IPS-18a (cell line): ENCODE results near the gene HMCN2.

Experiments used
- H3K27ac ChIP-seq: one replicate; pipeline ENCODE4 v1.5.1; 2013; ENCODE audit warnings: low read length
- H3K27me3 ChIP-seq: one replicate; pipeline ENCODE4 v1.6.1; 2013; ENCODE audit warnings: mild to moderate bottlenecking, low read length; ENCODE audit not compliant: control insufficient read depth, insufficient read depth
- H3K36me3 ChIP-seq: one replicate; pipeline ENCODE4 v1.6.1; 2013; ENCODE audit warnings: low read depth, low read length; ENCODE audit not compliant: control insufficient read depth
- H3K4me1 ChIP-seq: one replicate; pipeline ENCODE4 v1.6.1; 2013; ENCODE audit warnings: low read depth, low read length; ENCODE audit not compliant: control insufficient read depth
- H3K4me3 ChIP-seq: one replicate; pipeline ENCODE4 v1.5.1; 2013; ENCODE audit warnings: low read length
- H3K9ac ChIP-seq: one replicate; pipeline ENCODE4 v1.6.1; 2013; ENCODE audit warnings: mild to moderate bottlenecking, low read length, moderate library complexity
- H3K9me3 ChIP-seq: one replicate; pipeline ENCODE4 v1.6.1; 2013; ENCODE audit warnings: low read depth, low read length; ENCODE audit not compliant: control insufficient read depth

The HMCN2 gene

GRCh38 chr9:130288926-130289690 lies 23.5 kb downstream of the HMCN2 start:
- Histone ChIP-seq H3K27me3 (no peaks in the 10 kb centered on the region), H3K9me3 (no peaks in the 10 kb centered on the region)

GRCh38 chr9:130289711-130290241 lies 24.2 kb downstream of the HMCN2 start:
- Histone ChIP-seq H3K27me3 (no peaks in the 10 kb centered on the region), H3K4me1 (peaks cover 13% of the 10 kb centered on the region)

More at GRCh38 chr9:130288926-130289690, 23.5 kb downstream of the HMCN2 start:
- H3K27ac ChIP-seq: no peak overlapping the region
- peak overlapping the region; percentile 13 for H3K4me3 ChIP-seq
- no peak overlapping the region for H3K9ac ChIP-seq
- no peaks in the 10 kb centered on the region for H3K36me3 ChIP-seq
- peaks cover 13% of the 10 kb centered on the region for H3K4me1 ChIP-seq

GRCh38 chr9:130290291-130291181 lies 25.0 kb downstream of the HMCN2 start:
- no peaks in the 10 kb centered on the region for H3K9me3 ChIP-seq
- no peak overlapping the region for H3K4me3 ChIP-seq
- H3K27me3 ChIP-seq: no peaks in the 10 kb centered on the region
- H3K9ac ChIP-seq: no peak overlapping the region
- H3K36me3 ChIP-seq: no peaks in the 10 kb centered on the region
- H3K27ac ChIP-seq: no peak overlapping the region
- peaks cover 13% of the 10 kb centered on the region for H3K4me1 ChIP-seq

More at GRCh38 chr9:130289711-130290241, 24.2 kb downstream of the HMCN2 start:
- Histone ChIP-seq H3K4me3 (no peak overlapping the region), H3K36me3 (no peaks in the 10 kb centered on the region), H3K27ac (no peak overlapping the region), H3K9me3 (no peaks in the 10 kb centered on the region), H3K9ac (no peak overlapping the region)

GRCh38 chr9:130291474-130291873 lies 25.9 kb downstream of the HMCN2 start:
- H3K27me3 ChIP-seq: no peaks in the 10 kb centered on the region
- peaks cover 13% of the 10 kb centered on the region for H3K4me1 ChIP-seq
- H3K9ac ChIP-seq: no peak overlapping the region
- no peaks in the 10 kb centered on the region for H3K36me3 ChIP-seq
- H3K4me3 ChIP-seq: no peak overlapping the region
- no peaks in the 10 kb centered on the region for H3K9me3 ChIP-seq
- no peak overlapping the region for H3K27ac ChIP-seq

GRCh38 chr9:130292106-130292505 lies 26.5 kb downstream of the HMCN2 start:
- H3K9me3 ChIP-seq: no peaks in the 10 kb centered on the region
- no peaks in the 10 kb centered on the region for H3K27me3 ChIP-seq
- no peak overlapping the region for H3K9ac ChIP-seq
- peaks cover 15% of the 10 kb centered on the region for H3K4me1 ChIP-seq
- no peak overlapping the region for H3K27ac ChIP-seq
- no peaks in the 10 kb centered on the region for H3K36me3 ChIP-seq
- H3K4me3 ChIP-seq: no peak overlapping the region

- Histone ChIP-seq H3K36me3 (no peaks in the 10 kb centered on the region), H3K9me3 (no peaks in the 10 kb centered on the region), H3K9ac (no peak overlapping the region), H3K4me1 (peaks cover 3% of the 10 kb centered on the region), H3K27me3 (no peaks in the 10 kb centered on the region), H3K4me3 (no peak overlapping the region), H3K27ac (no peak overlapping the region)
Measured at GRCh38 chr9:130294664-130295063, 29.1 kb downstream of the HMCN2 start.

GRCh38 chr9:130295431-130295830 lies 29.9 kb downstream of the HMCN2 start:
- no peak overlapping the region for H3K27ac ChIP-seq
- H3K9me3 ChIP-seq: no peaks in the 10 kb centered on the region
- H3K27me3 ChIP-seq: no peaks in the 10 kb centered on the region
- peaks cover 3% of the 10 kb centered on the region for H3K4me1 ChIP-seq
- H3K36me3 ChIP-seq: no peaks in the 10 kb centered on the region
- H3K4me3 ChIP-seq: no peak overlapping the region
- H3K9ac ChIP-seq: no peak overlapping the region

GRCh38 chr9:130295945-130296782 lies 30.6 kb downstream of the HMCN2 start:
- H3K9ac ChIP-seq: no peak overlapping the region
- no peaks in the 10 kb centered on the region for H3K36me3 ChIP-seq
- peaks cover 3% of the 10 kb centered on the region for H3K4me1 ChIP-seq
- no peaks in the 10 kb centered on the region for H3K9me3 ChIP-seq
- no peak overlapping the region for H3K4me3 ChIP-seq
- H3K27ac ChIP-seq: no peak overlapping the region
- H3K27me3 ChIP-seq: no peaks in the 10 kb centered on the region

GRCh38 chr9:130296783-130297055 lies 31.2 kb downstream of the HMCN2 start:
- Histone ChIP-seq H3K36me3 (no peaks in the 10 kb centered on the region), H3K27me3 (no peaks in the 10 kb centered on the region), H3K4me3 (no peak overlapping the region), H3K27ac (no peak overlapping the region), H3K9ac (no peak overlapping the region), H3K4me1 (peaks cover 3% of the 10 kb centered on the region), H3K9me3 (no peaks in the 10 kb centered on the region)

GRCh38 chr9:130297371-130297770 lies 31.8 kb downstream of the HMCN2 start:
- H3K36me3 ChIP-seq: no peaks in the 10 kb centered on the region
- peaks cover 3% of the 10 kb centered on the region for H3K4me1 ChIP-seq
- no peak overlapping the region for H3K9ac ChIP-seq
- H3K27me3 ChIP-seq: no peaks in the 10 kb centered on the region
- H3K9me3 ChIP-seq: no peaks in the 10 kb centered on the region
- H3K27ac ChIP-seq: no peak overlapping the region
- no peak overlapping the region for H3K4me3 ChIP-seq

- no peaks in the 10 kb centered on the region for H3K36me3 ChIP-seq
Measured at GRCh38 chr9:130298662-130299279, 33.2 kb downstream of the HMCN2 start.

More at GRCh38 chr9:130298662-130299279, 33.2 kb downstream of the HMCN2 start:
- H3K27ac ChIP-seq: no peak overlapping the region
- no peaks in the 10 kb centered on the region for H3K27me3 ChIP-seq
- no peak overlapping the region for H3K4me3 ChIP-seq
- no peaks in the 10 kb centered on the region for H3K9me3 ChIP-seq
- H3K4me1 ChIP-seq: peaks cover 3% of the 10 kb centered on the region
- no peak overlapping the region for H3K9ac ChIP-seq
